HG03460 (cell line): Measurements from ENCODE around the gene SLC11A2.
"Not testable (repeated sequence)": the region's sequence is repeated elsewhere in the genome, so short reads cannot be mapped to it uniquely, and the experiment has no call there.

Source experiments
- ATAC-seq: cut with Tn5 transposase; IDR thresholded peaks from one replicate; pipeline ENCODE4 v1.9.1; 2021; ENCODE audit not compliant: unreplicated experiment

The SLC11A2 gene

DNA sequence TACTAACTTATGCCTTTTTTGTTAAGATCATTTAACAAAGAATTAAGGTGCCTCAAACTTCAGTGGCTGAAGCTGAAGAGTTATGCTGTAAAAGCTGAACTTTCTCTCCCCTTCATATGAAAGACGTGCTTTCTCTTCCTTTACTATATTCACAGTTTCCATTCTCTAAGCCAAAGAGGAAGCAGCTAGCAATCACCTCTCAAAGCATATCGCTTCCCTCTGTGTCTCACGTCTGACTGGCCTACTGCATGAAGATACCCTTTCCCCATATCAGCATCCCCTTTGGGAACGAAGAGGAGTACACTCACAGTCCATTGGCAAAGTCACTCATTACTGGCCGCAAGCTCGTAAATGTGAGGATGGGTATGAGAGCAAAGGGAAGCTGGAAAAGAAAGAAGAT lies 34.9 kb downstream of the SLC11A2 start:
- no peak for ATAC-seq

DNA sequence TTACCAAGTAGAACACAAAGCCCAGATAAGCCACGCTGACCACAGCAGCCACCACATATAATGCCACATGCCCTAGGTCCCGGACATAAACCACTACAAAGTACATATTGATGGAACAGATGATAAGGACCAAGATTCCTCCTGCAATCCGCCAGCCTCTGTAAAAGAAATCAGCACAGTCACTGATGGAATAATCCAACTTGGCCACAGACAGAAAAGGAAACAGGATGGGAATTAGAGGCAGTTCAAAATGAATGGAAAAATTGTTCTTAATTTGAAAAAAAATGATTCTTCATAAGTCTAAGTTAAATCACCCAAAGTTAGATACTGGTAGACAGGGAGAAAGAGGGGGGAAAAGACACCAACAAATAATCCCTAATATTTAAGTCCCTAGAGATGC lies 35.4 kb downstream of the SLC11A2 start:
- ATAC-seq: no peak

DNA sequence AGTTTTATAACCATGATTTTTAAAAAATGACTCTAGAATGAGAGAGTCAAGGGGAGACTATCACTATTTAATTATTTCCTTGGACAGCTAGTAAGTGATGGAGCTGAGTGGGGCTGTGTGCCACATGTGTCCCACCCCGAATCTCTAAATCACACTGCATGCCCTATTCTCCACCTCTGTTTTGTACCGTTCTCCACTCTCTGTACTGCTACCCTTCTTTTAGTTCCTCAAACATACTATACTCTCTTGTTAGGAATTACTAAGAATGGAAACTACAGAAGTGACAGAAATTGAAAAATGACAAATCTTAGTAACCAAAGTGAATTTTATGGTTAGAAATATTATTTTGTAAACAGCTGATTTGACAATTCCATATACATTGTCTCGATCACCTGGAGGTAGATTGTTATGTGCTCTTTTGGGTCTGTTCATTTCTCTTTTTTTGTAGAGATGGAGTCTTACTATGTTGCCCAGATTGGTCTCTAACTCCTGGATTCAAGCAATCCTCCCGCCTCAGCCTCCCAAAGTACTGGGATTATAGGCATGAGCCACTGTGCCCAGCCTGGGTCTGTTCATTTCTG lies 35.9 kb downstream of the SLC11A2 start:
- no peak for ATAC-seq

DNA sequence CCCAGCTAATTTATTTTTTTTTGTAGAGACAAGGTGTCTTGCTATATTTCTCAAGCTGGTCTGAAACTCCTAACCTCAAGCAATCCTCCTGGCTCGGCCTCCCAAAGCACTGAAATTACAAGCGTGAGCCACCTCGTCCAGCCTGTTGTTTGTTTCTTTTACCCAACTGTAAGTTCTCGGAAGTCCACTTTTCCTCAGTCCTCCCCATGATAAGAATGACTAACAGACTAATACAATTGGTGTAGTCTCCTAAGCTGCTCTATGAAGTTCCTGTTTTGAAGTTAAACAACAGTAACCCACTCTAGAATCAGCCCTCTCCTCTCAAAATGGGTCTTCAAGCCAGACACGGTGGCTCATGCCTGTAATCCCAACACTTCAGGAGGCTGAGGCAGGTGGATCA lies 37.3 kb downstream of the SLC11A2 start:
- no peak for ATAC-seq

DNA sequence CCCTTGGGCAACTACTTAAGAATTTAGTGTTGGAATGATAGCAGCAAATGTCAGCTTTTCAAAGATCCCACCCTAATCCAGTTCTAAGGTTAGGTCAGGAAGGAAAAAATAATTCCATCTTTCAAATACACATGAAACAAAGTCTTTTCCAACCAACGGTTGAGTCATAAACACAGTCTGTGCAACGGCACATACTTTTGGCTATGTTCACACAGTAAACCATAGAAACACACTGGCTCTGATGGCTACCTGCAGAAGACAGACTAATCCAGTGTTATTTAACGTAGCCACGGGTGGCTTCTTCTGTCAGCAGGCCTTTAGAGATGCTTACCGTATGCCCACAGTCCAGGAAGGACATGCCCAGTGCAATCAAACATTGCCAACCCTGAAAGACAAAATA lies 38.1 kb downstream of the SLC11A2 start:
- no peak for ATAC-seq

DNA sequence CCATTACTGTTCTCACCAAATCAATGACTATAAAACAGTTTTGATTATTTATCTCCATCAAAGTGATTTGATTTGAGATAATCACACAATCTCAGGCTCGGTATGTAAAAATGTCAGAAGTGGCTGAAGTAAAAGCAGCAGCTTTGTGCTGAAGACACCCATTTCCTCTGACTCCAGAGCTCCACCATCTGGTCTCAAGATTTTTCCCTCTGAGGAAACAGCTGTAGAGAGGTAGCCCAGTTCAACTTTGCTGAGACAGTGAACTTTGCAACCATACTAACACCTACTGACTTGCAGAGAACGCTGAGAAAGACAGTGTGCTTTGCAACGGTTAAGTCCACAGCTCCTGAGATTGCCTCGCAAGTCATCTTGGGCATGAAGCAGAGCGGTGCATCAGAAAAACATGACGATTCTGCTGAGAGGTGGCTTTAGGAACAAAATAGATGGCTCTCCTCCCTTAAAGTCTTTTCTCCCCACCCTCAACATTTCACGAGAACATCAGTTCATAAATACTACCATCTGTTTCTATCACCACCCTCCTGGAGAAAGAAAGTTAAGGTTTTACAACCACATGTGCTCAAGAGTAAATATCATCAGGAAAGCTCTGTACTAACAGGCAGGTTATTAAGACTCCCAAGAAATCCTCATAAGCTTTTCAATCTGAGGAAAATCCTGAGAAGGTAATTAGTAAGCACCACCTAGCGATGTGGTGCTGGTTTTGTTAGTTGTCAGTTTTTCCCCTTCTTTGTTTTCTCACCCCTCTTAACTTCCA lies 39.0 kb downstream of the SLC11A2 start:
- no peak for ATAC-seq

DNA sequence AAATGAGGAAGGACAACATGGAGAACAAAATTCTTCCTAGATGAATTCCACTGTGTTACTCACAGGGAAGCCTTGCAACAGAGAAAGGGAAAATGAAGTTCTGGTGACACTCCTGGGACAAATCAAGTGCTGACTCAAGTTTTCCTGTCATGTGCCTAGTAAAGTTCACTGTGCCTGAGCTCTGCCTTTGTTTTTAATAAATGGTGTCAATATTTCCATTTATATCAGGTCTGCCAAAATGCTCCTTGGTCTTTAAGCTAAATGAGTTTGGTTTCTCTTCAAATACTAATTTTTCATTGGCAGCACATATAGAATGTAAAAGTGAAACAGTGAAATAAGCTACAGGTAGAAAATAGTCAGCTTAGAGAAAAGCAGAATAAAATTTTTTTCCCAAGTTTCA lies 40.9 kb downstream of the SLC11A2 start:
- no peak for ATAC-seq

DNA sequence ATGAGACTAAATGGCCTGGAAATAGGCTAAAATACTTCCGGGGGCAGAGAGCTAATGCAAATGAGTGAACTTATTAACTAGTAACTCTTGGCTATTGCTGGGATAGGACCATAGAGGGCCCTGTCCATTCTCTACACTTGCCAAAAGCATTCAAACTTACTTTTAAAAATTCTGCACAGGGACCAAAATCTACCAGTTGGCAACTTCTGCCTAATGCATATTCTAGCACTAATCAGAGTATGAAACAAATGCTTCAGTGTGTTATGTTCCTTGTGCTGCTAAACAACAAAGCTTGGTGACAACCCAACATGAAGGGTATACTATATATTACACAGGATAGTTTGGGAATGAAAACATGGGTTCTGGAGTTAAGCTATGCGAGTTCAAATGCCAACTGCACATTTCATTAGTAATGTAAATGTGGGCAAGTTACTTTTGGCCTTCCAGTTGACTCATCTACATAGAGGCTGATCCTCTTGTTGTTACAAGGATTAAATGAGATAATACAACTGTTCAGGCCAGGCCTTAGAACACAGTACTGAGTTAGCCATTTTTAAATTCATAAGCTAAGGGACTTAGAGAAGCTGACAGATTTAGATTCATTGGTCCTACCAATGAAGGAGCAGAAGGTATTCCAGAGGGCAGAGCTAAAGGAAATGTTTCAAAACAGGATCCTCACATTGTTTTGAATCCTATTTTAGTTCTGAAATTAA lies 41.4 kb downstream of the SLC11A2 start:
- ATAC-seq: no peak

DNA sequence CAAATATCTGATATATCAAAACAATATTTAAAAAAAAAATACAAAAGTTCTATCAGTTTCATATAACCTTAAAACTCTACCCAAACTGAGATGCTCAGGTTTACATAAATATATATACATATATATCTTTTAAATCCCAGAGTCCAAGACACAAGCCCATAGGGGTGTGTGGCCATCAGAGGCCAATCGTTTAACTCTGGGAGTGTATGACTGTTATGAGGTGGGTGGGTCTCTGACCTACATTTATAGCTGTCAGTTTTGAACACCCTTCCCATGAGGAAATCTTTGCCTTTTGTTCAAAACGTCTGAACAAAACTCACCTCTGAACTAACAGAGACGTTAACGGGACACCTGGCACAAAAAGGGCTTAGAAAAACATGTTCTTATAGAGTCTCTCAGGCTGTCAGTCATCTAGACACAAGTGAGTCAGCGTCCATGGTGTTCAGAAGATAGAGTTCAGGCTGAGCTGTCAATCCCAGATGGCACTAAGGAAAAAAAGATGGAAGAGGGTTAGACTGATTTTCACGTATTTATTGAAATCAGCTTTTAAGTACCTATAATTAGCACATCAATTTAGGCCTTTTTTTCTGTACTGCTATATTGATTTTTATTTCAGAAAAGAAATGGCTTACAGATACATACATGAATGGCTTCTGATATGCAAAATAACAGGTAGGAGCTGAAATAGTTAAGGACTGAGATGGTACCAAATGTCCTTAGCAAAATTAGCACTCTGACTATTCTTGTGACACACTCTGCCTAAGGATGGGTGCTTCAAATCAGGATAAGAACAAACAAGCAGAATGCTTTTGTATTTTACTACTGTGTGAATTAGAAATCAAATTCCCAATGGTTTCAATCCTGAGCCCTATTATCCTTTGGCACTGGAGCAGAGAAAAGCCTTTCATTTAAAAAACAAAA lies 44.6 kb downstream of the SLC11A2 start:
- no peak for ATAC-seq

DNA sequence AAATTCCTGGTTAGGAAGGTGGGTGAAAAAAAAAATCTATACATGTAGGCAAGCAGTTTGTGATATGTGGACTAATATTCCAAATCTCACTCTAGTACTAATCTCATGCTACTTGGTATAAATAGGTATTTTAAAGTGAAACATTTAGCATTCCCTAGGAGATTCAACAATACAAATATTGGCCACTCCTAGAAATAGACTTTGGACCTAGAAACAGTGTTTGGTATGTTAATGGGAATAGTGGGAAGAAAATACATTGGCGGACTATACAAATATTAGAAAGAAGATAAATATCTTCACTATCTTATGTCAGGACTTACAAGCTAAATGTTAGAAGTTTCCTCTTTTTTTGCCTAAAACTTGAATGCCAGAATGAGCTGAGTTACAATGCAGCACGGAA lies 45.6 kb downstream of the SLC11A2 start:
- no peak for ATAC-seq

DNA sequence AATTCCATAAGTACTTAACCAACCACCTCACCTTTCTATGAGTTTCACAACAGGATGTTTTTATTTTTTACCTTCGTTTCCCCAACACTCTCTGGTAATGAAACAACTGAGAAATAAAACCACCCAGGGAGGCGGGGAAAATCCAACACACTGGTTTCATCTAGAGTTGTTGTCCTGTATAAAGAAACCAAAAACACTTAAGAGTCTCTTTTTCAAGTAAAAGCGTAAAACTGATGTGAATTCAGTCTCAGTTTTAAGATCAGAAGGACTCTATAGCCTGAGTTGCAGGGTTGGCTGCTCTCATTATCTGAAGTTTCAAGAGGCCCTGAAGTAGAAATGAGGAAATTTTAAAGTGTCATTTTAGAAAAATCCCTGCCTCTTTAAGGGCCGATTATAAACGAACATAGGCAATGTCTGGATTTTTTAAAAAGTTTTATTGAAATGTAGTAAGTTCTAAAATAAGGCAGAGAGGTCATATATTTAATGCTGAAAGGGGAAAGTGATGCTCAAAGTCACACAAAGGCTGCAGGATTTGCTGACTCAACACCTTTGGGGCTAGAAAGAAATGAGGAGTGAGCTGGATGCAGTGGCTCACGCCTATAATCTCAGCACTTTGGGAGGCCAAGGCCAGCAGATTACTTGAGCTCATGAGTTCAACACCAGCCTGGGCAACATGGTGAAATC lies 46.7 kb downstream of the SLC11A2 start:
- ATAC-seq: no peak

DNA sequence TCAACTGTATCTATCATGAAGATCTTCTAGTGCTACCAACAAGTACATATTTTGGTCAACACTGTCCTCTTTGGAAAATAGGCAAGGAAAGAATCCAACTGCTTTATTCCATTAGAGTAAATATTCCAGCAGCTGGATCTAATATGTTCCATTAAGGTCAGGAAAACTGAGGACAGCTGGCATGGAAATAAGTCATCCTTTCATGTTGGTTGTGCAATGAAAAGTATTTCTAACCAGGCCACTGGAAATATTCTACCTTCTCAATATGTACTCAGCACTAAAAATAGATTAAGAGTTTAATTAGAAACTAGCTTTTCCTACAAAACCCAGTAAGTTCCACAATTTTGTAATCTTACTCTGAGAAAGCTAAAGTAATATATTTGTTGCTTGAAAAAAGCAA lies 54.2 kb downstream of the SLC11A2 start:
- no peak for ATAC-seq

DNA sequence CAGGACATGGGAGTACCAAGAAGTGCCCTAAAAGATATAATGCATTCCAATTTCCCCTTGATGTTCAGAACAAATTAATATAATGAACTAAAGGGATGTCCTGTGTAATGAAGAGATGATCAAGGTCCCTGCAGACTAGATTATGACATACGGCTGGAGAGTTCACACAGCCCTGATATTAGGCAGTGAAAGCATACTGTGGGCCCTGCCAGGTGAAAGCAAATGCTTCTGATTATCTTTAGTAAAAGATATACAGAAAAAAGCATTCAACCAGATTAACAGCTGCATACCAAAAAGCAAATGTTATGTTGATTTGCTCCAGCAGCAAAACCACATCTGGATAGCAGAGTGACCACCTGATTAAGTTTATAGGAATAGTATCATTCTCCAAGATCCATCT lies 61.8 kb downstream of the SLC11A2 start:
- ATAC-seq: no peak

DNA sequence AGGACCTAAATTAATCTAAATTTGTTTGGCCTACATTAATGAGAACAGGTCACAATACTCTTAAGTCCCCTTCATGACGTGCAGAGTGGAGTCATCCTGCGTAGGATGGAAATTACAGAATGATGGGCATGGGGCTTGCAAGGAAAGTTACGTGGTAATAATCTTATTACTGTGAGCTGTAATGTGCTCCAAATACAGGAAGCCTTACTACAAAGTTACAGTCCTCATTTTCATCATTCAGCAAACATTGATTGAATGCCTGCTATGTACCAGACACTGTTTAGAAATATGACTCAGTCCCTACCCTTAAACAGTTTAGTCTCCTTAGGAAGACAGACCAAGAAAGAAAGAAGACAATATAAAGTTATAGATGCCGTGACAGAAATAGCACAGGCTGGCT lies 64.5 kb downstream of the SLC11A2 start:
- no peak for ATAC-seq

DNA sequence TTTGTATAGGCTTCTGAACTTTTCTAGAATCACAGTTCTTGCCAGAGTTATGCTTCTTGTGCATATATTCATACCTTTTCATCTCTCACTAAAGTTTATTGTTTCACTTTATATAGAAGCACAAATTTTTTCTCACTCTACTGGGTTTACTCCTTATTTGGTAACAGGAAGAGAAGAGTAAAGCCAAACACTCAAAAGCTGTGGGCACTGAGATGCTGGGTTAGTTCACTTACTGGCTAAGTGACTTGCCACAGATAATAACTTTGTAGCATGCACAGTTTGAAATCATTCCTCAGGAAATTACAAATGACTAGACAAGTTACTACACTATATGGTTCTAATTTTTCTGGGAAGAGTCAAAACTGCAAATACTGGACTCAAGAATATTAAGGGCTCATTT lies 66.1 kb downstream of the SLC11A2 start:
- ATAC-seq: no peak

DNA sequence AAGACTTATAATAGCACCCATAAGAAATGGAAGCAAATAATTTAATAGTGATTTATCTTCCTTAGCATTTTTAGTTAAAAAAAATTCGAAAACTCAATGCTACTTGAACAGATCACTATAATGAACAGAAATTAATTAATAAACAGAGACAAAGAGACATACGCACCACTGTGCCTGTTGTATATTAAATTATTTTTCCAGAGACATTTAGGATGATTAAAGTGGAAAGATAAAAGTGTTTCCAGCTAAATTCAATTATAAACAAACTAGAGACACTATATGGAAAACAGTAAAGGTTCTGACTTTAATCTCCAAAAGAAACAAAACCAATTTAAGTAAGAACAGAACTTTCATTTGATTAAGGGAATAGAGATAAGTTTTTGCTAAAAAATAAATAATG lies 70.5 kb downstream of the SLC11A2 start:
- no peak for ATAC-seq

DNA sequence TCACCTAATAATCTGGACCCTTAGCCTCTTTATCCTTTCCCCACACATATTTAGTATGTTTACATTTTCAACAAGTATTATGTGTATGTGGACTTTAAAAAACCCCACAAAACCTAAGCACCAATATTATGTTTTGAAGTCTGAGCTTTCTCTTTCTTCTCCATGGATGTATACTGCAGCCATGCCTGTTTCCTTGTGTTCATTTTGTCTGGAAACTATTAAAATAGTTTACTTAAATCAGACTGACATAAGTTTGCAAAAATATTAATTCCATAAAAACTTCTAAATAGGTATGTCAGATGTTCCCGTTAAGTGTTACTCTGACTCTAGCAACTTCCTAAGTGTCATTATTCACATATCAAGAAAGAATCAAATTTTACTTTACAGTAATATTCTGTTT lies 70.9 kb downstream of the SLC11A2 start:
- ATAC-seq: no peak

DNA sequence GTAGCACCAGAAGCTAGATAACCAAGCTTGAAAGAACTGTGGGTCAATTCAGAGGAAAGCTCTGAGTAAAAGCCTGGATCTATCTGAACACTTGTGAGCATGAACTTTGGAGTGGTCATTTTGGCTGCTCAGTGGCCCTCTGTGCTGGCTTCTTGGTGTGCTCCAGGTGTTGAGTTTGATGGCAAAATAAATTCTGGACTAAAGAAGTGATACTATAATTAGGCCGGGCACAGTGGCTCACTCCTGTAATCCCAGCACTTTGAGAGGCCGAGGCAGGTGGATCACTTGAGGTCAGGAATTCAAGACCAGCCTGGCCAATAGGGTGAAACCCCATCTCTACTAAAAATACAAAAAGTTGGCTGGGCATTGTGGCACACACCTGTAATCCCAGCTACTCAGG lies 71.4 kb downstream of the SLC11A2 start:
- not testable (repeated sequence) for ATAC-seq

DNA sequence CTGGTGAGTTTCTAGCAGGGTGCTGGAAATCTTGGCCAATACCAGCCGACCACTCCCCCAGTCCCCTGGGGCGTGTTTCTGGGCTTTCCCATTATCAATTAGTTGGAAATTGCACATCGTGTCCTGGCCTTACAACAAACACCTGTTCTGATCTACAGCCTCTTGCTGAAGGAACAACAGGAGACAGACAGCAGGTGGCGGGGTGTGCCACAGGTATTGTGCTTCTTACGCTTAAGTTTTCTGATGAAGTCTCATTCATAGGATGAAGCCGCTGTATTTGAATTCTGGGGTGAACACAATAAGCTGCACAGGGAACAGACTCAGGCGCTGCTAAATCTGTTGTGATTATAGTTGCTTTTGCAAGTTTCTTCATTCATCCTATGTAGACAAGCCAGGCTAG lies 73.1 kb downstream of the SLC11A2 start:
- no peak for ATAC-seq

DNA sequence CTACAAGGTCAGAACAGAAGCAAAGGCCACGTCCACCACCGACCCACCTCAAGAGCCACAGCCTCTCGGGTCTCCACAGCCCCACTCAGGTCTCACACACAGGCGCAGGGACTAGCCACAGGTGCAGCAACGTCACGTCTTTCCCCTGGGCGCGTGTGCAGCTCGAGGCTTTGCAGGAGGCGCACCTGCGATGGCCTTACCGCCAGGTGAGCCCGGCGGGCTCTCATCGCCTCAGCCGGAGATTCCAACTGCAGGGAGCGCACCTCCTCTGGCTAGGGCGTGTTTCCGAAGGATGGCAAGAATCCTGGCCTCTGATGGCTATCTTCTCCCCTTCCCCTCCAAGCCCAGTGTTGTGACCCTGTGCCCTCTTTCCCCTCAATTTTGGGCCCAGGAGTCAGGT lies 73.7 kb downstream of the SLC11A2 start, which contains the start of gene HIGD1C:
HIGD1C (plus strand) TSS at position 35 of the 400 bp plus-strand sequence. CDS start 1,455 bp downstream, outside the sequence.
- no peak for ATAC-seq

DNA sequence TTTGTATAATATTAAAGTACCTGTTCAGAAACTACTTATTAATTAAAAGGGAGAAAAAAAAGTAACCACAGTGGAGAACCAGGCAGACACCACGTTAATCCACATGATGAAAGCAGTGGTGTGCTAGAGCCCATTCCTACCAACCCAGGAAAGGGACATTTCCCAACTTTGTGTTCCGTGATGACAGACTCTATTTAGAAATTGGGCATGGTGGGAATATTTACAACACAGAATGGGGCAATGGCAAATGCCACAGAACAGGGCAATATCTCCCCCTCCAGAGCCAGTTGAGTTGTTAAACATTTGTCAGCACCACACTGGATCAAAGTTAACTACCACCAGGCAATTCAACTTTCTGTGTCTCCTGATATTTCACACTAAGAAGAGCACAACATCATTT lies 75.1 kb downstream of the SLC11A2 start:
- ATAC-seq: no peak
